Measurements from ENCODE around the gene USF2. TPM values are rescaled to one million over a fixed set of nuclear protein-coding genes. Genes with fewer than 3 reads are reported as not detected.

USF2 gene
- total and polyA plus RNA-seq, 2 of the 8 experiments (the other 6 are each of a cell fraction or from before 2014, with no cell fraction given) = 74.1 to 109 TPM

- no peak for TF ChIP-seq E2F6 (IDR thresholded peaks at IDR 0.05)
- no peak for TF ChIP-seq SAP30 (IDR thresholded peaks at IDR 0.05; ENCODE audit: insufficient read depth, insufficient replicate concordance, low read length)
- TF ChIP-seq USF2 (IDR thresholded peaks at IDR 0.05; ENCODE audit: low read length) = no peak
- TF ChIP-seq YY1 (IDR thresholded peaks at IDR 0.05; ENCODE audit: low read depth, low read length) = no peak
- no peak for TF ChIP-seq BACH1 (IDR thresholded peaks at IDR 0.05; ENCODE audit: low read length)
Measured at GRCh38 chr19:35316560-35316959, 47.8 kb downstream of the USF2 start (continued).

Data from H1 (cell line).